NCI-H2227 (cell line): Measurements from ENCODE around the gene MAPK8.

ENCODE experiments used
- DNase-seq: peaks from one replicate; lab custom pipeline; 2025; ENCODE audit not compliant: unreplicated experiment; lab: John Stamatoyannopoulos, UW

Gene MAPK8

DNA sequence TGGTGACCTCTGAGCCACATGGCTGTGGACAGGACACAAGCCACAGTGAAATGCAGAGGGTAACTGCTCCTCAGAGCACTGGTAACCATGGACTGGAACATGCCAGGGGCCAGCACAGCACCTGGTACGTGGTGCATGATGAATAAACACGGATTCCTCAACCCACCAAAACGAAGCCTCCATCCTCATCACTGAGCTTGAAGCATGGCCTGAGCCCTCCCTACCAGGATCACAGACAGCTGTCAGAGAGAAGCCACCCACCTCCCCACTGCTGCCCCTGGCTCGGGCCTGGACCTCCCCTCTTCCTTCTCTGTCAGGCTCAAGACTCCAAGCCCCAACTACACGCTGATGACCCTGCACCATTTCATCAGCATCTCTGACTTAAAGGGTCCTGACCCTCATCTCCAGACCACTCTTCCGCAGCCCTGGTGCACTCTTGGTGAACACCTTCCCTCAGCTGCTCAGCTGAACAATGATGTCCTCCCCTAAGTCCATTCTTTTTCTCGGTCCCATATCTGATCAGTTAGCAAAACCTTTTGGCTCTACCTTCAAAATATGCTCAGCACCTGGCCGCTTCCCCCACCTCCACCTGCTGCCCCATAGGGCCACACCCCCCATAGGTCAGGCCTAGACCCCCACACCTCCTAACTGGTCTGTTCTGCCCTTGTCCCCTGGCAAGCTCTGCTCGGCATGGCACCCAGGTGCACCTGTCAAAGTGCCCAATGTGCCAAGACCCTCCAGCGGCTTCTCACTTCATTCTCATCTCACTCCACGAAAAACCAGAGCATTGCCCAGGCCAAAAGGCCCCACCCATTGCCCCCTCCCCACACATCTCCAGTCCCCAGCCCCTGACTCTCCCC is 141.1 kb downstream of the MAPK8 start:
- DNase-seq, result no peak

DNA sequence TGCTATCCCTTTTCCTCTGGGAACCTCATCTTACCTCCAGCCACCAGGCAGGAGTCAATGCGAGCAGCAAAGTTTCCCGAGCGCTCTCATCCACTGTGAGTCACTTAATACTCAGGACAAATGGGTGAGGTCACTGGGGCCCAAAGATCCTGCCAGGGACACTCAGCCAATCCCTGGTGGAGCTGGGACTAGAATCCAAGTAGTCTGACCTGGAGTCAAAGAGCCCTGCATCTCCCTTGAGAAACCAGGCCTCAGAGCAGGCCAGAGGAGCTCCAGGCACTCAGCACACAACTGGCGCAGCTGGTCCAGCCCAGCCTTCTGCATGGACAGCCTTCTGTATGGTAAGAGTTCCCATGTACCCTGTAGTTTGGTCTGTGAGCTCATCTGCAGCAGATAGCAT is 142.3 kb downstream of the MAPK8 start:
- DNase-seq, result no peak

DNA sequence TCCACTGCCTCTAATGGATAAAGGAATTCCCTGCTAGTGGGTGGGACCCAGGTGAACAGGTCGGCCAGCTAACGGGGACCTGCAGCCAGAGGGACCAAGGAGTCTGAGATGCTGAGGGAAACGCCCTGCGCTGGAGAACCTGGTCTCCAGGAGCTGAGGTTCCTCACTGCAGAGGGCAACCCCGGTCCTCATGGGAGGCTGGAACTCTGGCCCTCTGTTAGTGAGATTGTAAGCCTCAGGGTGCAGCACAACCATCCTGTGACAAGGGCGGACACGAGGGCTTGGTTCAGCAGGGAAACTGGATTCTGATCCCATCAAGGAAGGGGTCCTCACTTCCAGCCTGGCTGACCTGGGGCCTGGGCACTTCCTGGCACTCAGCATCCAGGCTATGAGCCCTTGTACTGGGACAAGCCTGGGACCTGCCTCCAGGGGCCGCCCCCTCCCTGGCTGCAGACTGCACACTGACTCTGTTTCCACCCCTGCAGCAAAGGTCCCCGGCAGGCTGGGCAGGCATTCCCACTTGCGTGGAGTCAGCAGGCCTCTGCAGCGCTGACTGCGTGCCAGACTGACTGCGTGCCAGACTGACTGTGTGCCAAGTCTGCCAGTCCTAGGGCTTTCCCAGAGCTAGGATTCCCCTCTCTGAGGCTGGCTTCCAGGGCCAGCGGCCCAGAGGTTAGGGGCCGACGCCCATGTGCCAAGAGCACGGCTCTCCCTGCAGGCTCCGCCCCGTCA is 143.2 kb downstream of the MAPK8 start:
- no peak for DNase-seq

DNA sequence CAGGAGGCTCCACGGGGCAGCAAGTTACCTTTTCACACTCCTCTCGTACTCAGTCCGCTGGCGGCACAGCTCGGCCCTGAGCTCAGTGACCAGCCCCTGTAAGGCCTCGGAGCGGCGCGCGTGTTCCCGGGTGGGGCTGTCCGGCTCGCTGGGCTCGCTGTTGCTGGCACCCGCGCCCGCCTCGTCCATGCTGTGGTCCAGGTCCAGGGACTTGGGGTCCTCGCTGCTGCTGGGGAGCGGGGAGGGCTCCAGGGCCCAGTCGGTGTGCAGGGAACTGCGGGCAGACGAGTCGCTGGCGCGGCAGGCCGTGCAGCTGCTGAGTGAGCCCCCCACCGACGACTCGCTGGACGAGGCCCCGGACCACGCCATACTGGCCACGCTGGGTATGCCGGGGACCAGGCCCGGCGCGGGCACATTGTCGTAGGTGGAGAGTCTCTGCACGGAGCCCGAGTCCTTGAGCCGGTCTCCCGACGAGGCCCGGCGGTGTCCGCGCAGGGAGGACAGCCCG is 143.8 kb downstream of the MAPK8 start:
- DNase-seq, result no peak

DNA sequence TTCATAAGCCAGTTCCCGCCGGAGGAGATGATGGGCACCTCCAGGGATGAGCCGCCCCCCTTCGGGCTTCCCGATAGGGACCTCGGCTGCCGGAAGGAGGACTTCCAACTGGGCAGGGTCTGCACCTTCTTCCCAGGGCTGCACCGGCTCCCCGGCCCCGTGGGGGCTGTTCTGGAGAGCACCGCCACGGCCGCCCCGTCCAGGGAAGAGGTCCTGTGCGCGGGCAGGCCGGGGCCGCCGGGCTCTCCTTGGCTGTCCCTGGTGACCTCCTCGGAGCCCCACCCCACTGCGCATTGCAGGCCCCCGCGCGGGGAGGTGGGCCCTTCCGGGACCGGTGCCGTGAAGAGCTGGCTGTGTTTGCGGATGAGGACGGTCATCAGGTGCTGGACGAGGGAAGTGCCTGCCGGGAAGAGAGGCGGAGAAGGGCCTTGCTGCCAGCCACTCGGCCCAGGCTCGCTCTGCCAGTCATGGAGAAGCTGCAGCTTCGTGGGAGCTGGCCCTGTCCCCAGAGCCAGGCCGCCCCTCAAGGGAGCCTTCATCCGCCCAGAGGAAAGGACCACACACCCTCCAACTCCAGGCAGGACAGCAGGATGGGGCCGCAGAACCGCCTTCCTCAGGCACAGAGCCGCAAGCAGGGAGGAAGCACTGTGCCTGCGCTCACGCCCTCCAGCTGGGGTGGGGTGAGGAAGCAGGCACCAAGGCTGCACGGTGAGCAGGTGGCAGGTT is 144.4 kb downstream of the MAPK8 start:
- DNase-seq, result no peak

DNA sequence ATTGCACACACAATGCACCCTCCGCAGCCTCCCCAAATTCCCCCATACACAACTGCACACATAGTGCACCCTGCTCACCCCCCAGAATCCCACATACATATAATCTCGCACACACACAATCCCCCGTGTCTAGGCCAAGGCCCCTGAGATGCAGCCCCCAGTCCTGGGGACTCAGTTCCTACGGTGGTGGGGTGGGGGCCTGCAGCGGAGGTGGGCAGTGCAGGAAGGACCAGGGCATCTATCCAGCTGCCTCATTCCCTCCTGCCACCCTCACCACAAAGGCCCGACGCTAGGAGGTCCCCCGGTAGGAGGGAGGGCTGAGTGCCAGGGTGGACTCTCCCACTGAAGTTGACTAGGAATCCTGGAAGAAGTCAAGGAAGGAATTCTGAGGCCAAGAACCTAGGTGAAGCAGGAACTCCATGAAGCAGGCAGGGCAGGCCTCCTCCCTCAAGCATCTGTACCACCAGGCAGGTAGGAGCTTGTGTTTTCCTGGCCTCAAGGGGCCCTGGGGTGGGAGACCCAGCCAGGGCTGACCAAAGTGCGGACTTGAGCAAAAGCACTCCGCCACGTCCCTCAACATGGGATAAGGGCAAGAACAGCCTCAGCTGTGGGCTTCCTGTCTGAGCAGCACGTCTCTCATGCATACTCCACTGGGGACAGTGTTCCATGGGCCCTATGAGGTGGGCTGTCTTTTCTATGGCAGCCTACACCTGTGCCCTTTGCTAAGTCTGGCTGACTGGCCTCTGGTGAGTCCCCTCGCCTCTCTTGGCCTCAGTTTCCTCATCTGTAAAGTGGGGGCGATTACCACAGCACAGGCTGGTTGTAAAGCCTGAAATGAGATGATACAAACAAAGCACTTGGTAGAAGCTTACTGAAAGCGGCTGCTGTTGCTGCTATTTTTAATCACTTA is 145.7 kb downstream of the MAPK8 start:
- no peak for DNase-seq

DNA sequence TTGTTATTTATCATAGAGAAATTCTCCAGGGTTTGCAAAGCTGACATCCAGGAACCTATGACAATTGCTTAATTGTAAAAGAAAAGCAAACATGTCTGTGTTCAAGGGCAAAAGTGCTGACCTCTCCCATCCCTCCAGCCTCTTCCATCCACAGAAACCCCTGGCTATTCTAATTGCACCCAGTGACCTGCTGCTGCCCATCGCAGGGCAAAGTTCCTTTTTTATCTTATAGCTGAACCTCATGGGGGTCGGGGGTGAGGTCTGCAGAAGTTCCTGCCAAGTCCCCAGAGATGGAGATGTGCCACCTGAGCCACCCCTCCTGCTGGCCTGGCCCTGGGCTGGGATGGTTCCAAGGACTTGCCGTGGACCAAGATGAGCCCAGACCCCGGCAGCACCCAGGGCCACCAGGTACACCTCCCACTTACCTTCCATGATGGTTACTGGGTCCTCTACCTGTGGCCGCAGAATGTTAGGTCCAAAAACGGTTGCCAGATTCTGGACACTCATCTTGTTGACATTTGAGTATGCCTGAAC is 146.5 kb downstream of the MAPK8 start:
- DNase-seq, result no peak

DNA sequence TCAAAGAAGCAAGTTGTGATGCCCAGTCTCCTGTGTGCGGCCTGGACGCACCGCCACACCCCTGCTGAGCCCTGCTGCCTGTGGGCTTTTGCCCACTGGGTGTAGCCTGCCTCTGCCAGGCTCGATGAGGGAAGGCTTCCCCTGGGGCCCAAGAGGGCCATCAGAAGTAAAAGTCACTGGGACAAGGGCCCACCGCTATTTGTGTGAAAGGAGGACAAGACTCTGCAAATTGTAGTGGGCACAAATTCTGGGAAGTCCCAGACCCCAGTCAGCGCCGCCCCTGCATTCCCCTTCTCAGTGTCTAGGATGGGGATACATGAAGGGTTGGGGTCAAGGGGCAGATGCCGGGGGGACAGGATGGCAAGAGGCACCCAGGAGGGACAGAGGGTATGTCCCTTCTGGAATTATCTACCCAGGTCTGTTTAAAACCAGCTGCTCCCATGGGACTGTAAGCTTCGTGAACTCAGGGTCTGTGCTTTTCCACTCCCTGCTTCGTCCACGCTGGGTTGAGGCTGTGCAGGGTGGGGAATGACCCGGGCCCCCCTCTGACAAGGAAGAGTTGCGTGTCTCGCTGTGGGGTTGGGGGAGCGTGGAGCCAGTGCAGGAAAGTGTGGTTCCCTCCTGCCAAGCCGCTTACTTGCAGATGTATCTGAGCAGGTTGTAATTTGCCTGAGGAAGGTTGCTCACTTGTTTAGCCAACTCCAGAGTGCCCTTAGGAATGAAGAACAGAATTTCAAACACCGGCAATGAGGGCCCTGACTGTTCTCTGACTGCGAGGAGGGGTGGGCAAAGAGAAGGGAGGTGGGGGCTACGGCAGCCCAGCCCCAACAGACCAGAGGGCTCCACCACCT is 147.2 kb downstream of the MAPK8 start:
- DNase-seq, result no peak

DNA sequence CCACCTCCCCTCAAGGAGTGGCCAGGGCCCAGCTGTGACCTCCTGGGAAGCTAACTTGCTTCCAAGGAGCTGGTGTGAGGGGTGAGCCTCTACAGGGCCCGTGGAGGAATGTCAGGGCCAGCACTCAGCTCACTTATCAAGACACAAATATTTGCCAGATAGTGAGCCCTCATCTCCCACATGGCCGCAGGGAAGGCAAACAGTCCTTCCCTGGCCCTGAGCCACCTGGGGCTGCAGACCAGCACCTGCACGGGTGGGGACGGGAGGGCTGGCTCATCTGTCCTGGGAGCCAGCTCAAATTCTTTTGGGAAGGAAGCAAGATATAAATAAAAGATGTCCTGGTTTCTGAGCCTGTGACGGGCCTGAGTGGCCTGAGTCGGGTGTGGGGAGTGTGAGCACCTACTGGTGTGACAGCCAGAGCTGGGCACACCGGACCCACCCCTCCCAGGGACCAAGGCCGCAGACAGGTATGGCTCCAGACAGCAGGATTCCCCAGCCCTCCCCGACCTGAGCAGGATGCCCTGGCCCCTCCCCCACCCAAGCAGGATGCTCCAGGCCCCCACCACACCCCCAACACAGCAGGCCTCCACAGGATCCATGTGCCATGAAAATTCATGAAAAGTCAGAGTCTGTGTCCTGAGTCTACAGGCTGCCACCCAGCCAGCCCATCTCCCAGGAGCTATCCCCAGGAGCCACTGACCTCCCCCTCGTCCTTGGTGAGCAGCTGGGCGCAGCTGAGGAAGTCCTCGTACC is 148.0 kb downstream of the MAPK8 start:
- DNase-seq, result no peak

DNA sequence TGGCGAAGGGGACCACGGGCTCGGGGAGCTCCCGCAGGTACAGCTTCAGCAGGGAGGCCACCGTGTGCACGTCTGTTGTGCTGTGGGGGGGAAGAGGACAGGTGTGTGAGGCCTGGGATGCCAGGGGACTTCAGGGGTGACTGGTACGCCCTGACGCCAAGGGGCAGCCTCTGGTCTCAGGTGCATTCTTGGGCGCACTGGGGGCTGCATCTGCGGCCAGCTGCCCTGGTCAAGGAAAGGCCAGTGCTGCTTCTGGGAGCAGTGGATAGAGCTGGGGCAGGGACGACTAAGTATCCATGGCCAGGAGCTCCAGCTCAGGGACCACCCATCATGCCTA is 148.5 kb downstream of the MAPK8 start:
- DNase-seq, result no peak

DNA sequence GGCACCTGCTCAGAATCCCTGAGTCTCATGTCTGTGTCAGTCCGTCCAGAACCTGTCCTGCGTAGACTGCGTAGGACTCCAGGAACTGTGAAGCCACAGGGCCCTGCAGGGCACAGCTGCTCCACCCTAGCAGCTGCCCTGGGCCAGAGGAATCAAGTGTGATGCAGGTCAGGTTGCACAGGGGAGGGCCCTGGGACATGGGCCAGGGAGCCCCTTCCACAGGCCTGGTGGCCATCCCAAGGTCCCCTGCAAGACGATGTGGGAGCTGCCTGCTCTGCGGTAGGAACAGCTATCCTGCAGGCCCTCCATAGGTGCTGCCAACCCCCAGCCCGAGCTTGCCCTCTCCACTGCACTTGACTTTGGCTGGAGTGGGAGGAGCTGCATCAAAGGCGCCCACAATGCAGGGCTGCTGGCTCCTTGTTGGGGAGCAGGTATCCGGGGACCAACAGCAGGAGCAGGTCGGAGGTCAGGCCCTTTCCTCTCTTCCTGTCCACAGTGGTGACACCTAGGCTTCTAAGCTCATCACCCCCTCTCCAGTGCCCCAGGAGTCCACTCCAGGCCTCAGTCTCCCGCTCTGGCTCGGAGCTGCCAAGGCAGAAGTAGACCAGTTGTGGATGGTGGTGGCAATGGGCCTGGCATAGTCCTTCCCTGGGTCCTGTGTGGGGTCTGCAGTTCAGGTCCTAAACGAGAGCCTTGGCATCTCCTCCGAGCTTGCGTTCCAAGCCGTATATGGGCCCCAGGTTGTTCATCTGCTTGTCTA is 149.1 kb downstream of the MAPK8 start:
- DNase-seq, result no peak

DNA sequence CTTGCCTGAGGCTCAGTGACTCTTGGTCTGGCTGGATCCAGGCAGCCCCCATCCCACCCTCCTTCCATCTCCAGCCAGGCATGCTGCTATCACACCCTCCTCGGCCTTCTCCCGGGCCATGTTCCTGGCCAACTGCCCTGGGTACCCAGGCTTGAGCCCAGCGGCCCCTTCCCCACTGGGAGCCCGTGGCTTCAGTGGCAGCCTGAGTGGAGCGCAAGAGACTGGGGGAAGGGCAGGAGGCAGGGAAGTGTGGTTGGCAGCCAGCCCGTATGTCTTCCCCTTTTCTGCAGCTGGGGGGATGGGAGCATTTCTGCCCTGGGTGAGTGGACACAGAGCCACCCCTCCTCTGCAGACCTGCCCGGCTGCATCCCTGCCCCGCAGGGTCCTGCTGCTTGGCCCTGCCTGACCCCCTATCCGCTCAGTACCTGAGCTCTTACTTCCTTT is 149.9 kb downstream of the MAPK8 start:
- peak; percentile 0 for DNase-seq

DNA sequence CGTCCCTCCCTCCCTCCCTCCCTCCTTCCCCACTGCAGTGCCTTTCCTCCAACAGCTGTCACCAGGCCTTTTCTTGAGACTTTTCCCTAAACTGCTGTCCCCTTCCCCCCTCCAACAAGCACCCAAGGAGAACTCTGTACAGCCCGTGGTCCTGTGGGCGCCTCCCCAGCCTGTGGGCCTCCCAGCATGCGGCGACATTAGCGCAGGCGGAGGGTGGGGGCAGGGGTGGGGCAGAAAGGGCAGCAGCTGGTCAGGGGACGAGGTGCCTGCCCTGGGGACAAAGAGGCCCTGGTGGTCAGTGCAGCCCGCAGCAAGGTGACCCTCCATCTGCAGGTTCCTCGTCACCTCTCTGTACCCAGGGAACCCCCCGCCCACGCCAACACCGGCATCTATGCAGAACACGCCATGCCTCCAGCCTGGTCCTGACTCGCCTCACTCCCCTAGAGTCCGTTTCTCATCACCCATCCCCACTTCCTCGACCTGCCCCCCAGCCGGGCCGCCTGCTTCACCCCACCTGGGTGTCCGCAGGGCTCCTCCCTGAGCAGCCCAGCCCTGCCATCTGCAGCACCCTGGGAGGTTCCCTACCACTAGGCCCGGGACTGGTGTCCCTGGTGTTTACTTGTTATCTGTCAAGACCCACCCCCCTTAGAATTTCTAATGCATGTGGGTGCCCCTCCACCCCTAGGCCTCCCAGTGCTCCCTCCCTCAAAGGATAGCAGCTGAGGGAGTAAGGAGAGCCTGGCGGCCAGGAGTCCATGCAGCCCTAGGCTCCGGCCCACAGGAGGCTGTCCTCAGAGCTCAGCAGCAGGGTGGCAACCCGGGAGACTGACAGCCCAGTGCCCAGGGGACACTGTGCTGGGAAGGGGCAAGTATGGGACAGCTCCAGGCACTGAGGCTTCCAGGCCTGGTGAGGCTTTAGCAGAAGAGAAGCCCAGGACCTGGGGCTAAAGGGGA is 150.6 kb downstream of the MAPK8 start:
- DNase-seq, result no peak

DNA sequence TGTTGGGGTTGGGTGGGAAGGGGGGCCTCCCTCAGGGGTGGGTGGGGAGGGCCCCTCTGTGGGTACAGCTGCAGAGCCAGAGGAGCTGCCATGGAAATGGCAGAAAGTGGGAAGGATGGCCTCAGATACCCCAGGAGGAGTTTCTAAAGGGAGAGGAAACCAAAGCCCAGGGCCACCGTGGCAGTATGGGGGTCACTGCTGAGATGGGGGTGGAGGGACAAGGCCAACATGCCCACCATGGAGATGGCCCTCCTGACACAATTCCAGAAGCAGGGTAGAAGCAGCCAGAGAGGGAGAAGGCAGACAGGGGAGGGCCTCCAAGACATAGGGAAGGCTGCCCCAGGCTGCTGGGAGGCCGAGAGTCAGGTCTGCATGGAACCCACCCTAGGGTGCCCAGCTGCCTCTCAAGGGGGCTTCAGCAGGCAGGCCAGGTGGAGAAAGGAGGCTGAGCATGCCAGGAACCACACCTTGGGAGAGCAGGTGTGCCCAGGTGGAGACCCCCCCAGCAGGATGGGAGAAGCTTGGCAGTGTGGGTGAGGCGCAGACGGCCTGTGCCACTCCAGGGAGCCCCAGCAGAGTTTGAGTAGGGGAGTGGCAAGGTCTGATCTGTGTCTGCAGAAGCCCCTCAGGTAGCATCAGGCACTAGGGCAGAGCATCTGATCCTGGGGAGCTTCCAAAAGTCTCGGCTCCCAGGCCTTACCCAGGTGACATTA is 151.6 kb downstream of the MAPK8 start:
- no peak for DNase-seq

DNA sequence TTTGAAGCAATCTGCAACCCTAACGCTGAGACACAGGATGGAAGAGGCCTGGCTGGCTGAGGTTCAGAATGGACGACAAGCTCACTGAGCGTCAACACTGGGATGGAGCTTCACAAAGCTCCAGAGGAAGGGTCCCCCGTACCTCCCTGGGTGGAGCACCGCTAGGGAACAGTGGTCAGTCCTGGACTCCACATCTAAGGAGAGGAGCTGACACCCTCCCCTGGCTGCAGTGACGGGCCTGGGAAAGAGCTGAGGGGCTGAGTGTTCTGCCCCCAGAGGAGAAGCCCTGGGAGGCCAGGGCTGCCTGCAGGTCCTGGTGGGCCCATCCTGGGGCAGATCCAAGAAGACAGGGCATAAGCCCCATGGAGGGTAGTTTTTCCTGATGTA is 152.2 kb downstream of the MAPK8 start:
- no peak for DNase-seq
